Activated CD8-positive, alpha-beta memory T cell treated with anti-CD3 and anti-CD28 coated beads, Interleukin-2, amount 50 U/mL, for 4 hours (primary cell): ENCODE measurements around the gene PDGFRB.
A peak's percentile ranks its signal among the peaks of the same experiment; 100 is the strongest.

ENCODE experiments used
- DNase-seq: peaks from one replicate; pipeline ENCODE4 v3.0.0-alpha.2; 2020

Gene PDGFRB

DNA sequence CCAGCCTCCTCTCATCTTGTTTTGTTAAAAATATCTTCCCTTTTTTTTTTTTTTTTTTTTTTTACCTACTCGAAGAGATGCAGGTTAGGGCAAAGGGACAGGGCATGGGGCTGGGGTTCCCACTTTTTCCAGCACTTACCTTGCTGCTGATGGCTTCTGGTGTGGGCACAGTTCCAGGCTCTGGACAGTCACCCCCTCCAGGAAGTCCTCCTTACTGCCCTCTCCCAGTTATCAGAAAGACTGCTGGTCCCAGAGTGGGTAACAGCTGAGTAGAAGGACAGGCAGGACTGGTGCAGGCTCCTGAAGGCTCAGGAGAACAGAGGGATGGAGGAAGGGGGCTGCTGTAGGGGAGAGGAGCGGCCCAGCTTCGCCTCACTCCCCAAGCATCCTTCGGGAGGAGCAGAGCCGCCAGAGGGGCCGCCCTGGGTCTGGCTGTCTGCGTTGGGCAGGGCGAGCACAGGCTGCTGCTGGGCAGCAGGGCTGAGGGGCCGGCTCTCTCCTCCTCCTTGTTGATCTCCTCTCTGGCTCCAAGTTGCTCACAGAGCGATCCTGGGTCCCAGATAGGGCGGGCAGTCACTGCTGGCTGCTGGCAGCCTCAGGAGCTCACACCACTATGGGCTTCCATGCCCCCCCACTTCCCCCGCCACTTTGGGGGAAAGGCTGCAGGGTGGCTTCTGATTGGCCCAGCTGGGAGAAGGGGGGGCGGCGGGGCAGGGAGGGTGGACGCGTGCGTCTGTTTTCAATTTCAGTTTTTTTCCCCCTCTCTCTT is at the start of gene PDGFRB:
Gene PDGFRB (minus strand): TSS at position 588 of the 769 bp plus-strand sequence. CDS start 18,798 bp downstream, outside the sequence.
- peak; percentile 65 for DNase-seq

DNA sequence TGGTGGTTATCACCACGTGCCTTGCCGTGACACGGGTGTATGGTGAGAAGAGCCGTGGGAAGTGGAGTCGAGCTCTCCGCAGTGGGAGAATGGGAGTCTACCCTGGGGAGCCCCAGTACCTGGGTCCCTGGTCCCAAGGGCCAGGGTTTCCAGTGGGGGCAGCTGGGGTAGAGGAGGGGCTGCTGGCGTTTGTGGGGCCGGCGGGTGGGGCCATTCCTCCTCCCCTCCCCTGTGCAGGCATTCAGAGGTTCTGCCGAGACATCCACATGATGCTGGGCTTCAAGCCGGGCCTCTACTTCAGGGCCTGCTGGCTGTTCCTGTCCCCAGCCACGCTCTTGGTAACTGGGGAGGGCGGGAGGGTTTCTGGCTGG is 48.9 kb upstream of the PDGFRB start:
- no peak for DNase-seq

GRCh38 chr5:150203832-150204589 is 48.4 kb upstream of the PDGFRB start:
- DNase-seq, result no peak

- no peak for DNase-seq
Measured at GRCh38 chr5:150202501-150202900, 46.9 kb upstream of the PDGFRB start.

DNA sequence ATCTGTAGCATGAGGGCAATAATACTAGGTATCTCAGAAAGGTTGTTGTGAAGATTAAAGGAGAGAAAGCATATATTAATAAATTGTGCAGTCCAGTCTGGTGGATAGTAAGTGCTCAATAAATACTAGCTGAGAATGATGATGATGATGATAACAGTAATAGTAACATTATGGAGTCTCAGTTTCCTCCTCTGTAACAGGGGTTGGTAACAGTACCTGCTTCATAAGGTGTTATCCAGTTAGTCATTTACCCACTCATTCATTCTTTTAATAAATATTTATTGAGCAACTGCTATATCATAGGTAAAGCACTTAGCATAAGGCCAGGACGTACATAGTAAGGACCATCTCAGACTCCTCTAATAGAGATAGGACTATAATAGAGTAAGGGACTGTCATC is 41.8 kb upstream of the PDGFRB start:
- no peak for DNase-seq

- no peak for DNase-seq
Measured at GRCh38 chr5:150196986-150197385, 41.3 kb upstream of the PDGFRB start.

- DNase-seq, result no peak
Measured at GRCh38 chr5:150196514-150196913, 40.9 kb upstream of the PDGFRB start.

DNA sequence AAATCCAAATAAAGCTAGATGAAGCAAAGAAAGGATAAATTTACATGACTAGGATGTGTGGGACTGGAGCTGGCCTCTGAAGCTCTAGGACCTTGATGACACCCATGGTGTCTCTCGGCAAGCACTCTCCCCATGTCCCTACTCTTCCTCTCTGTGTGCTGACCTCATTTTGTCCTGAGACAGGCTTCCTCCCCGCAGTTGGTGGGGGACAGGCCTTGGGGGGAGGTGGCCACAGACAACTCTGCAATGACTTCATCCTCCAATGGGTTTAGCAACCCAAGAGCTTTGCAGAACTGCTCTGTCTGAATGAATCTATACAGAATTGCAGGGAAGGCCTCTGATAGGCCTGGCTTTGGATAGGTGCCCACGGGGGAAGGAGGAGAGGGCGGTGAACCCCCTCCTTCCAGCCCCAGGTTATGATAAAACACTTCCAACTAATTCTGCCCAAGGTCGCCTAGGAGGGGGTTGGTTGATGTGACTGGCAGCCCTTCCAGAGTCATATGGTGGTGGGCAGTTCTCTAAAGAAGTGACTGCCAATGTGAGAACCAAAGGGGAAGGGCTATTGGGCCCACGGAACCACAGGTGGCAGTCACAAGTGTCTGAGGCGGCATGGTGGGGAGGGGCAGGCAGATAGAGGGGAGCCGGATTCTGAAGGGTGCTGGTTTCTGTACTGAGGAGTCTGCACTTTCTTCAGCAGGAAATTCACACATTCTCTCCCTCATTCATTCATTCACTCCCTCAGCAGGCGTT is 40.3 kb upstream of the PDGFRB start:
- no peak for DNase-seq

DNA sequence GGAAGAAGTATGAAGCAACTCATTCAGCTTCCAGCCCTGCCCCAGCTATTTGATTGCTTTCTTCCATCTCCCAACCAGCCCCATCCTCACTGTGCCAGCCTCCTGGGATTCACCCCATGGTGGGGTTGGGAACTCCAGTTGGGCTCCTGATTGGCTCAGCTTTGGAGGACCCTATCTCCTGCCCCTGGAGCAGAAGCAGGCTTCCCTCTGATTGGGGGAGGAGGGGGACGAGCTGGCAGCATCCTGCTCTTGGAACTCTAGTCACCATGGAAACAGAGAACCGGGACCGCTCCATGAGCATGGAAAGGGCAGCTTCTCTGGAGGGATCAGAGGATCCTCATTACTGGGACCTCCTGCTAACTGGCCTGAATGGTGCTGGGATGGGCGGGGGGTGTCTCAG is 36.8 kb upstream of the PDGFRB start:
- DNase-seq, result no peak

- no peak for DNase-seq
Measured at GRCh38 chr5:150190987-150191386, 35.3 kb upstream of the PDGFRB start.

DNA sequence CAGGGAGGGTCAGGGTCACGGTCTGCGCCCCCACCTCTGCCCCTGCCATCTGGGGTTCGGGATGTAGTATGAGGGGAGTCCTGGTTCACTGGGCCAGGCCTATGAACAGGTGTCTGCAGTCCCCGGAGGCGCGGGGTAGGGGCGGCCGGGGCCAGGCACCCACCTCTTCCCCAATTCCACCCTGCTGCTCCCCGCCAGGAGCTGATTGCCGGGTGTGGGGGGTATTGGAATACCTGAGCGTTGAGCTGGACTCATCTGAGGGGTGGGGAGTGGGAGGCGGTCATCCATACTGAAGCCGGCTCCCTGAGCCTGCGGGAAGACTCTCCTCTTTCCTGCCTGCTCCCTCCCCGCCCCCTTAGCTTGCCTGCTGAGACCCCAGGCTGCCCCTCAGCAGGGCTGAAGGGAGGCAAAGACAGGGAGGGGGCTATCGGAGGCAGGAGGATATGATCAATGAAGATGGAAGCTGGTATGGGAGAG is 34.9 kb upstream of the PDGFRB start:
- DNase-seq, result no peak

DNA sequence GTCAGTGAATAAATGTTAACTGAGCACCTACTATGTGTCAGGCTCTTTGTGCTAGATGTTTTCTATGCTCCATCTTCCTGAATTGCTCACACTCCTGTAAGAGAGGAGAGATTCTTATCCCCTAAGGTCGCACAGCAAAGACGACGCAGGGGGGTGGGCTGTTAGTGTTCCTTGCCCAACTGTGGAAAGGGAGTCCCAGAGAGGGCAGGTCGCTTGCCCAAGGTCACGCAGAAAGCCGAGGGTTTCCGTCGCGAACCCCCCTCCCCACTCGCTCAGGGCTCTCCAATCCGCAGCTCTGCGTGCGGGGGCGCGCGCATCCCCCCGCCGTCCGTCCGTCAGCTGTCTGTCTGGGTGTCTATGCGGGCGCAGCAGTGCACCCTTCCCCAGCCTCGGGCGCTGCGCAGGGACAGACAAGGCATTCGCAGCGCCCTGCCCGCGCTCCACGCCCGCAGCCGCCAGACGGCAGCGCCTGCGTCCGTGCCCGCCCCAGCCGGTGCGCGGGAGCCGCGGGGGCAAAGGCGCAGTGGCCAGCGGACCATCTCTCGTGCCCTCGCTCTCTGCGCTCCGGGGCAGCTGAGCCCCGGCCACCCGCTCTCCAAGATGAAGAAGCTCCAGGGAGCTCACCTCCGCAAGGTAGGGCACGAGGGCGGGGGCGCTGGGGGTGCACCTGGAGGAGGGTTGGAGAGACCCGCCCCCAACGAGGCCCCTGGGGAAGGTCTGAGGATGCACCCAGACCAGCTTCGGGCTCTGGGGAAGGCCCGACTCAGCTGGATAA is 34.3 kb upstream of the PDGFRB start, which contains the start of gene SLC6A7:
Gene SLC6A7 (plus strand): TSS at position 335 of the 775 bp plus-strand sequence. CDS start 266 bp downstream, at position 601.
- DNase-seq, result no peak

DNA sequence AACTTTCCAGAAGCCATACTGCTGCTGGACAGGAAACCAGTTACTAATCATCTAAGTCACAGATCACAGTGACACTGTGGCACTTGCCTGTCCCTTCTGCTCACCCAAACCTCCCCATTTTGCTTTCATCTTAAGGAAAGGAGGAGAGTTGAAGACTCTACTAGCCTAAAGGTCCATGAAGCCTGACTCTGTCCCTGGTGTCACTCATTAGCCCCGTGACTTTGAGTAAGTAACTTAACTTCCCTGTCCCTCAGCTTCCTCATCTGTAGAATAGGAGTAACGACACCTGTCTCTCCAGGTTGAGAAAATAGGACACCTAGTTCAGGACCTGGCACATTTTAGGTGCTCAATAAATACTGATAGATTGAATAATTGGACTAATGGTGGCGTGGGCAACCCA is 33.7 kb upstream of the PDGFRB start:
- DNase-seq, result no peak

- no peak for DNase-seq
Measured at GRCh38 chr5:150188146-150188842, 32.6 kb upstream of the PDGFRB start.

GRCh38 chr5:150186897-150187296 is 31.3 kb upstream of the PDGFRB start:
- DNase-seq, result no peak

DNA sequence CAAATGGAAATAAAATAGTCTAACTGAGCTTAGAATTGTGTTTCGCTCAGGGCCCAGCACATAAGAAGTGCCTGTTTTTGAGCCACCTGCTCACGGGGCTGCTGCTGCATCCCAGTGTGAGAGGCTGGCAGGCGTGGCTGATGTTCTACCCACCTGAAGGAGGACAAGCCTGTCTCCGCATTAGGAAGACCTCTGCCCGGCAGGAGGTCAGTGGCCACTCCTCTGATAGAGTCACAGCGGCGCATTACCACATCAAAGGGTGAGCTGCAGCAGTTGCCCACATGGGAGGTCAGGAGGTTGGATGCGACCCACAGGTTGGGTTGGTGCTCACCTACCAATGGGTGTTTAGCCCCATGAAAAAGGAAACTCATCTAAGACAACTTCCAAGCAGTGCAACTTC is 30.5 kb upstream of the PDGFRB start:
- DNase-seq, result no peak

- DNase-seq, result no peak
Measured at GRCh38 chr5:150184990-150185912, 29.6 kb upstream of the PDGFRB start.

DNA sequence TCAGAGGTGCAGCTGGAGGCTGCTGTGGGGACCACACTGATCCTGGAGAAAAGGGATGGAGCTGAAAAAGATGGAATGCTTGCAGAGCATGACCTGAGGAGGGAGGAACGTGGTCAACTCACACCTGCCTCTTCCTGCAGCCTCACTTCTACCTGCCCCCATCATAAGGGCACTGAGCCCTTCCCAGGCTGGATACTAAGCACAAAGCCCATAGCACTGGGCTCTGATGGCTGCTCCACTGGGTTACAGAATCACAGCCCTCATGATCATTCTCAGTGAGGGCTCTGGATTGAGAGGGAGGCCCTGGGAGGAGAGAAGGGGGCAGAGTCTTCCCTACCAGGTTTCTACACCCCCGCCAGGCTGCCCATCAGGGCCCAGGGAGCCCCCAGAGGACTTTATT is 28.4 kb upstream of the PDGFRB start:
- no peak for DNase-seq

GRCh38 chr5:150183436-150183835 is 27.8 kb upstream of the PDGFRB start:
- no peak for DNase-seq

DNA sequence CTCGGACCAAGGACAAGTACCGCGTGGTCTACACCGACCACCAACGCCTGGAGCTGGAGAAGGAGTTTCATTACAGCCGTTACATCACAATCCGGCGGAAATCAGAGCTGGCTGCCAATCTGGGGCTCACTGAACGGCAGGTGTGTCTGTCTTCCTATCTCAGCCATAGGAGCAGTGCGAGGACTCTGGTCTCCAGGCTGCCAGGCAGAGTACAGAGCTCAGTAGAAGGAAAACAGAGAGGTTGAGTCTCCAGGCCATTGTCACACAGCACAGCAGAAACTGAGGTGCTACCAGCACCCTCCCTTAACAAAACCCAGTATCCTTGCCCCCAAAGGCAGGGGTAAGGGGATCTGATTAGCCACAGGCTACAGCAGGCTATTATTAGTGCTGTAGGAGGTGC is 27.1 kb upstream of the PDGFRB start:
- DNase-seq, result no peak
